WTC11 (cell line): ENCODE results near the gene MDH2. TPM values are rescaled to one million over a fixed set of nuclear protein-coding genes. Genes with fewer than 3 reads are reported as not detected.

Experiments used
- ATAC-seq: fragments of 200-7000 bp; cut with Tn5 transposase; 2 replicates; pipeline ENCODE4 v1.10.0; 2021; ENCODE audit warnings: mild to moderate bottlenecking, moderate library complexity
- CTCF ChIA-PET: fragments of 300-600 bp; sonication (Branson Sonifier 250); formaldehyde crosslinking; loops from one replicate; lab custom pipeline; 2021; ENCODE audit warnings: antibody characterized with exemption; lab: Charles Lee
- POLR2A ChIA-PET: fragments of 350-600 bp; sonication (Branson Sonifier 250); formaldehyde crosslinking; loops from one replicate; lab custom pipeline; 2021; ENCODE audit warnings: antibody characterized with exemption; lab: Charles Lee
- DNase-seq: peaks from one replicate; pipeline ENCODE4 v3.0.0; 2021; ENCODE audit warnings: low spot score
- H3K27ac Mint-ChIP-seq: 2 replicates; pipeline ENCODE4 v1.8.0; 2021; ENCODE audit warnings: mixed read lengths
- H3K27me3 Mint-ChIP-seq: 2 replicates; pipeline ENCODE4 v1.8.0; 2021; ENCODE audit warnings: low read depth, mild to moderate bottlenecking, moderate library complexity, mixed read lengths
- H3K36me3 Mint-ChIP-seq: 2 replicates; pipeline ENCODE4 v1.8.0; 2021; ENCODE audit warnings: mixed read lengths
- H3K4me1 Mint-ChIP-seq: 2 replicates; pipeline ENCODE4 v1.8.0; 2022; ENCODE audit warnings: mixed read lengths
- H3K4me3 Mint-ChIP-seq: 2 replicates; pipeline ENCODE4 v1.8.0; 2021; ENCODE audit warnings: mild to moderate bottlenecking, moderate library complexity, mixed read lengths
- H3K9me3 Mint-ChIP-seq: 2 replicates; pipeline ENCODE4 v1.8.0; 2021; ENCODE audit warnings: mixed read lengths
- CREM ChIP-seq: sonication (generic); formaldehyde crosslinking; IDR thresholded peaks from 2 replicates; pipeline ENCODE4 v1.8.1; 2022; ENCODE audit warnings: mild to moderate bottlenecking, missing genetic modification reagents, moderate library complexity
- FOXP1 ChIP-seq: sonication (generic); formaldehyde crosslinking; IDR thresholded peaks from 2 replicates; pipeline ENCODE4 v1.8.0; 2022; ENCODE audit warnings: missing genetic modification reagents, mild to moderate bottlenecking, moderate library complexity, borderline replicate concordance
- NR1H2 ChIP-seq: sonication (generic); formaldehyde crosslinking; IDR thresholded peaks from 2 replicates; pipeline ENCODE4 v1.9.0; 2021; ENCODE audit warnings: mild to moderate bottlenecking, moderate library complexity, missing genetic modification reagents
- TP53 ChIP-seq: sonication (generic); formaldehyde crosslinking; IDR thresholded peaks from 2 replicates; pipeline ENCODE4 v1.8.1; 2023; ENCODE audit warnings: mild to moderate bottlenecking, missing genetic modification reagents
- ZBTB21 ChIP-seq: sonication (generic); formaldehyde crosslinking; IDR thresholded peaks from 2 replicates; pipeline ENCODE4 v1.8.1; 2023; ENCODE audit warnings: mild to moderate bottlenecking, missing genetic modification reagents, borderline replicate concordance
- ZNF232 ChIP-seq: sonication (generic); formaldehyde crosslinking; IDR thresholded peaks from 2 replicates; pipeline ENCODE4 v1.8.0; 2022; ENCODE audit warnings: mild to moderate bottlenecking, missing genetic modification reagents
- ZNF396 ChIP-seq: fragments of 250-450 bp; sonication (Bioruptor Pico); IDR thresholded peaks from 2 replicates; pipeline ENCODE4 v1.8.0; 2021; ENCODE audit warnings: mild to moderate bottlenecking, moderate library complexity, borderline replicate concordance
- ZNF671 ChIP-seq: fragments of 250-450 bp; sonication (Bioruptor Pico); IDR thresholded peaks from 2 replicates; pipeline ENCODE4 v1.8.0; 2021; ENCODE audit warnings: mild to moderate bottlenecking
- total RNA-seq: library from RNA; stranded (reverse); gene quantifications from 3 replicates; pipeline ENCODE4 v1.2.3, GENCODE V29; 2021
- TF ChIP-seq, protein P1 (sequence below): sonication (generic); formaldehyde crosslinking; IDR thresholded peaks from 2 replicates; pipeline ENCODE4 v1.8.1; 2023; ENCODE audit warnings: mild to moderate bottlenecking, missing genetic modification reagents
- TF ChIP-seq, protein P2 (sequence below): sonication (generic); formaldehyde crosslinking; IDR thresholded peaks from 2 replicates; pipeline ENCODE4 v1.8.1; 2022; ENCODE audit warnings: low read depth, mild to moderate bottlenecking, moderate library complexity, missing genetic modification reagents, borderline replicate concordance
- TF ChIP-seq, protein P3 (sequence below): fragments of 250-450 bp; sonication (Bioruptor Pico); IDR thresholded peaks from 2 replicates; pipeline ENCODE4 v2.1.2; 2022; ENCODE audit warnings: mild to moderate bottlenecking, moderate library complexity
- TF ChIP-seq, protein P4 (sequence below): sonication (generic); formaldehyde crosslinking; IDR thresholded peaks from 2 replicates; pipeline ENCODE4 v1.8.1; 2023; ENCODE audit warnings: mild to moderate bottlenecking, missing genetic modification reagents
- TF ChIP-seq, protein P5 (sequence below): fragments of 250-450 bp; sonication (Bioruptor Pico); IDR thresholded peaks from 2 replicates; pipeline ENCODE4 v1.9.0; 2021; ENCODE audit warnings: mild to moderate bottlenecking, borderline replicate concordance
- TF ChIP-seq, protein P6 (sequence below): sonication (generic); formaldehyde crosslinking; IDR thresholded peaks from 2 replicates; pipeline ENCODE4 v1.8.0; 2022; ENCODE audit warnings: mild to moderate bottlenecking, missing genetic modification reagents
- TF ChIP-seq, protein P7 (sequence below): sonication (generic); formaldehyde crosslinking; IDR thresholded peaks from 2 replicates; pipeline ENCODE4 v1.8.1; 2022; ENCODE audit warnings: missing genetic modification reagents, borderline replicate concordance
- TF ChIP-seq, protein P8 (sequence below): sonication (generic); formaldehyde crosslinking; IDR thresholded peaks from 2 replicates; pipeline ENCODE4 v1.8.0; 2022; ENCODE audit warnings: mild to moderate bottlenecking, missing genetic modification reagents
- TF ChIP-seq, protein P9 (sequence below): sonication (generic); formaldehyde crosslinking; conservative IDR thresholded peaks from 2 replicates; pipeline ENCODE4 v1.8.1; 2023; ENCODE audit warnings: mild to moderate bottlenecking, low read depth, missing genetic modification reagents, moderate library complexity
- TF ChIP-seq, protein P10 (sequence below): fragments of 250-450 bp; sonication (Bioruptor Pico); IDR thresholded peaks from 2 replicates; pipeline ENCODE4 v1.9.0; 2021; ENCODE audit warnings: moderate library complexity, mild to moderate bottlenecking, inconsistent platforms, borderline replicate concordance

MDH2 gene
- total RNA-seq, 1 experiment from 2014 or later, result 333 TPM

DNA sequence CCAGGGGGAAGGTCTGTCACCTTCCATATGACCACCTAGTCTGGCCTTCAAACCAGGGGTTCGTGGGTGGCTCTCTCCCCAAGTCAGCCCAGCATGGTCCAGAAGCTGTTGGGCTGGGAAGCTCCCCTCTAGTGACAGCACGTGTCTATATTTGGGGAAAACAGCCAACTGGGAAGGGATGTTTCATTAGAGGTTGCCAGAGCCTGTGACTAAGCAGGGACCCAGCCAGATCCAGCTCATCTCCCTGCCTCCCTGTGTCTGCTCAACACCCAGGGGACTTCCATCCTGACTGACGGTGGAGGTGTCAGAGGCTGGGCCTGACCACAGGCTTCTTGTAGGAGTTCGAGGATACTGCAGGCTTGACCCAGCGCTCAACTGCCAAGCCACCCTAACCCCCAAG is 10.6 kb upstream of the MDH2 start (continued):
- TF ChIP-seq, protein P1, sequence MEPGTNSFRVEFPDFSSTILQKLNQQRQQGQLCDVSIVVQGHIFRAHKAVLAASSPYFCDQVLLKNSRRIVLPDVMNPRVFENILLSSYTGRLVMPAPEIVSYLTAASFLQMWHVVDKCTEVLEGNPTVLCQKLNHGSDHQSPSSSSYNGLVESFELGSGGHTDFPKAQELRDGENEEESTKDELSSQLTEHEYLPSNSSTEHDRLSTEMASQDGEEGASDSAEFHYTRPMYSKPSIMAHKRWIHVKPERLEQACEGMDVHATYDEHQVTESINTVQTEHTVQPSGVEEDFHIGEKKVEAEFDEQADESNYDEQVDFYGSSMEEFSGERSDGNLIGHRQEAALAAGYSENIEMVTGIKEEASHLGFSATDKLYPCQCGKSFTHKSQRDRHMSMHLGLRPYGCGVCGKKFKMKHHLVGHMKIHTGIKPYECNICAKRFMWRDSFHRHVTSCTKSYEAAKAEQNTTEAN (CRISPR knock-in tag), result no peak

DNA sequence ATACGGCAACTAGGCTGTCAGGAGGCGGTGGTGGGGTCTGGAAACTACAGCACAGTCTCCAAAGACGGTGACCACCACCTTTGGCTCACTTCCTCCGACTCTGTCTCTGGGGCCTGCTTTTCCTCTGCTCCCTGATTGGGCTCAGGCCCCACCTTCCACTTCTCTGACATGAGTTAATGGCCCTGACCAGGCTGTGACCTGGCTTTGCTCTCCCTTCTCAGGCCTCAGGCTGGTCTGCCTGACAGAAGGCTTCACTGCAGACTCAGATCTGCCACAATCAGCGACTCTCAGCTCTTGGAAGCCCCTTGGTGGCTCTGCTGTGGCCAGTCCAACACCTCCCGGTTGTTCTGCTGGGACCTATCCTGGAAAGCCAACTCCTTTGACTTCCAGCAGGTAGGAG is 7.8 kb upstream of the MDH2 start:
- CTCF ChIA-PET, result no interaction called here
- H3K4me3 Mint-ChIP-seq, result no peak overlapping the region
- DNase-seq (no peak), ATAC-seq (no peak)
- H3K36me3 Mint-ChIP-seq, result no peaks in the 10 kb centered on the region
- POLR2A ChIA-PET, result no interaction called here
- H3K9me3 Mint-ChIP-seq, result no peaks in the 10 kb centered on the region
- no peaks in the 10 kb centered on the region for H3K4me1 Mint-ChIP-seq
- H3K27ac Mint-ChIP-seq, result no peak overlapping the region; the same call in 1 of the 2 replicates
- no peaks in the 10 kb centered on the region for H3K27me3 Mint-ChIP-seq
- TF ChIP-seq NR1H2 (CRISPR knock-in tag) (no peak), CREM (CRISPR knock-in tag) (no peak), ZNF232 (CRISPR knock-in tag) (no peak), ZNF396 (no peak), ZNF671 (no peak), TP53 (CRISPR knock-in tag) (no peak), ZBTB21 (no peak), FOXP1 (CRISPR knock-in tag) (no peak)
- TF ChIP-seq, protein P2, sequence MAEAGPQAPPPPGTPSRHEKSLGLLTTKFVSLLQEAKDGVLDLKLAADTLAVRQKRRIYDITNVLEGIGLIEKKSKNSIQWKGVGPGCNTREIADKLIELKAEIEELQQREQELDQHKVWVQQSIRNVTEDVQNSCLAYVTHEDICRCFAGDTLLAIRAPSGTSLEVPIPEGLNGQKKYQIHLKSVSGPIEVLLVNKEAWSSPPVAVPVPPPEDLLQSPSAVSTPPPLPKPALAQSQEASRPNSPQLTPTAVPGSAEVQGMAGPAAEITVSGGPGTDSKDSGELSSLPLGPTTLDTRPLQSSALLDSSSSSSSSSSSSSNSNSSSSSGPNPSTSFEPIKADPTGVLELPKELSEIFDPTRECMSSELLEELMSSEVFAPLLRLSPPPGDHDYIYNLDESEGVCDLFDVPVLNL (CRISPR knock-in tag), result no peak
- TF ChIP-seq, protein P3, sequence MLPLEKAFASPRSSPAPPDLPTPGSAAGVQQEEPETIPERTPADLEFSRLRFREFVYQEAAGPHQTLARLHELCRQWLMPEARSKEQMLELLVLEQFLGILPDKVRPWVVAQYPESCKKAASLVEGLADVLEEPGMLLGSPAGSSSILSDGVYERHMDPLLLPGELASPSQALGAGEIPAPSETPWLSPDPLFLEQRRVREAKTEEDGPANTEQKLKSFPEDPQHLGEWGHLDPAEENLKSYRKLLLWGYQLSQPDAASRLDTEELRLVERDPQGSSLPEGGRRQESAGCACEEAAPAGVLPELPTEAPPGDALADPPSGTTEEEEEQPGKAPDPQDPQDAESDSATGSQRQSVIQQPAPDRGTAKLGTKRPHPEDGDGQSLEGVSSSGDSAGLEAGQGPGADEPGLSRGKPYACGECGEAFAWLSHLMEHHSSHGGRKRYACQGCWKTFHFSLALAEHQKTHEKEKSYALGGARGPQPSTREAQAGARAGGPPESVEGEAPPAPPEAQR (CRISPR knock-in tag), result no peak
- TF ChIP-seq, protein P4, sequence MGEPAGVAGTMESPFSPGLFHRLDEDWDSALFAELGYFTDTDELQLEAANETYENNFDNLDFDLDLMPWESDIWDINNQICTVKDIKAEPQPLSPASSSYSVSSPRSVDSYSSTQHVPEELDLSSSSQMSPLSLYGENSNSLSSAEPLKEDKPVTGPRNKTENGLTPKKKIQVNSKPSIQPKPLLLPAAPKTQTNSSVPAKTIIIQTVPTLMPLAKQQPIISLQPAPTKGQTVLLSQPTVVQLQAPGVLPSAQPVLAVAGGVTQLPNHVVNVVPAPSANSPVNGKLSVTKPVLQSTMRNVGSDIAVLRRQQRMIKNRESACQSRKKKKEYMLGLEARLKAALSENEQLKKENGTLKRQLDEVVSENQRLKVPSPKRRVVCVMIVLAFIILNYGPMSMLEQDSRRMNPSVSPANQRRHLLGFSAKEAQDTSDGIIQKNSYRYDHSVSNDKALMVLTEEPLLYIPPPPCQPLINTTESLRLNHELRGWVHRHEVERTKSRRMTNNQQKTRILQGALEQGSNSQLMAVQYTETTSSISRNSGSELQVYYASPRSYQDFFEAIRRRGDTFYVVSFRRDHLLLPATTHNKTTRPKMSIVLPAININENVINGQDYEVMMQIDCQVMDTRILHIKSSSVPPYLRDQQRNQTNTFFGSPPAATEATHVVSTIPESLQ (CRISPR knock-in tag), result no peak
- TF ChIP-seq, protein P5, sequence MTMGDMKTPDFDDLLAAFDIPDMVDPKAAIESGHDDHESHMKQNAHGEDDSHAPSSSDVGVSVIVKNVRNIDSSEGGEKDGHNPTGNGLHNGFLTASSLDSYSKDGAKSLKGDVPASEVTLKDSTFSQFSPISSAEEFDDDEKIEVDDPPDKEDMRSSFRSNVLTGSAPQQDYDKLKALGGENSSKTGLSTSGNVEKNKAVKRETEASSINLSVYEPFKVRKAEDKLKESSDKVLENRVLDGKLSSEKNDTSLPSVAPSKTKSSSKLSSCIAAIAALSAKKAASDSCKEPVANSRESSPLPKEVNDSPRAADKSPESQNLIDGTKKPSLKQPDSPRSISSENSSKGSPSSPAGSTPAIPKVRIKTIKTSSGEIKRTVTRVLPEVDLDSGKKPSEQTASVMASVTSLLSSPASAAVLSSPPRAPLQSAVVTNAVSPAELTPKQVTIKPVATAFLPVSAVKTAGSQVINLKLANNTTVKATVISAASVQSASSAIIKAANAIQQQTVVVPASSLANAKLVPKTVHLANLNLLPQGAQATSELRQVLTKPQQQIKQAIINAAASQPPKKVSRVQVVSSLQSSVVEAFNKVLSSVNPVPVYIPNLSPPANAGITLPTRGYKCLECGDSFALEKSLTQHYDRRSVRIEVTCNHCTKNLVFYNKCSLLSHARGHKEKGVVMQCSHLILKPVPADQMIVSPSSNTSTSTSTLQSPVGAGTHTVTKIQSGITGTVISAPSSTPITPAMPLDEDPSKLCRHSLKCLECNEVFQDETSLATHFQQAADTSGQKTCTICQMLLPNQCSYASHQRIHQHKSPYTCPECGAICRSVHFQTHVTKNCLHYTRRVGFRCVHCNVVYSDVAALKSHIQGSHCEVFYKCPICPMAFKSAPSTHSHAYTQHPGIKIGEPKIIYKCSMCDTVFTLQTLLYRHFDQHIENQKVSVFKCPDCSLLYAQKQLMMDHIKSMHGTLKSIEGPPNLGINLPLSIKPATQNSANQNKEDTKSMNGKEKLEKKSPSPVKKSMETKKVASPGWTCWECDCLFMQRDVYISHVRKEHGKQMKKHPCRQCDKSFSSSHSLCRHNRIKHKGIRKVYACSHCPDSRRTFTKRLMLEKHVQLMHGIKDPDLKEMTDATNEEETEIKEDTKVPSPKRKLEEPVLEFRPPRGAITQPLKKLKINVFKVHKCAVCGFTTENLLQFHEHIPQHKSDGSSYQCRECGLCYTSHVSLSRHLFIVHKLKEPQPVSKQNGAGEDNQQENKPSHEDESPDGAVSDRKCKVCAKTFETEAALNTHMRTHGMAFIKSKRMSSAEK (CRISPR knock-in tag), result no peak
- TF ChIP-seq, protein P6, sequence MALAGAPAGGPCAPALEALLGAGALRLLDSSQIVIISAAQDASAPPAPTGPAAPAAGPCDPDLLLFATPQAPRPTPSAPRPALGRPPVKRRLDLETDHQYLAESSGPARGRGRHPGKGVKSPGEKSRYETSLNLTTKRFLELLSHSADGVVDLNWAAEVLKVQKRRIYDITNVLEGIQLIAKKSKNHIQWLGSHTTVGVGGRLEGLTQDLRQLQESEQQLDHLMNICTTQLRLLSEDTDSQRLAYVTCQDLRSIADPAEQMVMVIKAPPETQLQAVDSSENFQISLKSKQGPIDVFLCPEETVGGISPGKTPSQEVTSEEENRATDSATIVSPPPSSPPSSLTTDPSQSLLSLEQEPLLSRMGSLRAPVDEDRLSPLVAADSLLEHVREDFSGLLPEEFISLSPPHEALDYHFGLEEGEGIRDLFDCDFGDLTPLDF (CRISPR knock-in tag), result no peak
- TF ChIP-seq, protein P7, sequence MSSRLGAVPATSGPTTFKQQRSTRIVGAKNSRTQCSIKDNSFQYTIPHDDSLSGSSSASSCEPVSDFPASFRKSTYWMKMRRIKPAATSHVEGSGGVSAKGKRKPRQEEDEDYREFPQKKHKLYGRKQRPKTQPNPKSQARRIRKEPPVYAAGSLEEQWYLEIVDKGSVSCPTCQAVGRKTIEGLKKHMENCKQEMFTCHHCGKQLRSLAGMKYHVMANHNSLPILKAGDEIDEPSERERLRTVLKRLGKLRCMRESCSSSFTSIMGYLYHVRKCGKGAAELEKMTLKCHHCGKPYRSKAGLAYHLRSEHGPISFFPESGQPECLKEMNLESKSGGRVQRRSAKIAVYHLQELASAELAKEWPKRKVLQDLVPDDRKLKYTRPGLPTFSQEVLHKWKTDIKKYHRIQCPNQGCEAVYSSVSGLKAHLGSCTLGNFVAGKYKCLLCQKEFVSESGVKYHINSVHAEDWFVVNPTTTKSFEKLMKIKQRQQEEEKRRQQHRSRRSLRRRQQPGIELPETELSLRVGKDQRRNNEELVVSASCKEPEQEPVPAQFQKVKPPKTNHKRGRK, result no peak
- TF ChIP-seq, protein P8, sequence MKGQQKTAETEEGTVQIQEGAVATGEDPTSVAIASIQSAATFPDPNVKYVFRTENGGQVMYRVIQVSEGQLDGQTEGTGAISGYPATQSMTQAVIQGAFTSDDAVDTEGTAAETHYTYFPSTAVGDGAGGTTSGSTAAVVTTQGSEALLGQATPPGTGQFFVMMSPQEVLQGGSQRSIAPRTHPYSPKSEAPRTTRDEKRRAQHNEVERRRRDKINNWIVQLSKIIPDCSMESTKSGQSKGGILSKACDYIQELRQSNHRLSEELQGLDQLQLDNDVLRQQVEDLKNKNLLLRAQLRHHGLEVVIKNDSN (CRISPR knock-in tag), result no peak
- TF ChIP-seq, protein P9, sequence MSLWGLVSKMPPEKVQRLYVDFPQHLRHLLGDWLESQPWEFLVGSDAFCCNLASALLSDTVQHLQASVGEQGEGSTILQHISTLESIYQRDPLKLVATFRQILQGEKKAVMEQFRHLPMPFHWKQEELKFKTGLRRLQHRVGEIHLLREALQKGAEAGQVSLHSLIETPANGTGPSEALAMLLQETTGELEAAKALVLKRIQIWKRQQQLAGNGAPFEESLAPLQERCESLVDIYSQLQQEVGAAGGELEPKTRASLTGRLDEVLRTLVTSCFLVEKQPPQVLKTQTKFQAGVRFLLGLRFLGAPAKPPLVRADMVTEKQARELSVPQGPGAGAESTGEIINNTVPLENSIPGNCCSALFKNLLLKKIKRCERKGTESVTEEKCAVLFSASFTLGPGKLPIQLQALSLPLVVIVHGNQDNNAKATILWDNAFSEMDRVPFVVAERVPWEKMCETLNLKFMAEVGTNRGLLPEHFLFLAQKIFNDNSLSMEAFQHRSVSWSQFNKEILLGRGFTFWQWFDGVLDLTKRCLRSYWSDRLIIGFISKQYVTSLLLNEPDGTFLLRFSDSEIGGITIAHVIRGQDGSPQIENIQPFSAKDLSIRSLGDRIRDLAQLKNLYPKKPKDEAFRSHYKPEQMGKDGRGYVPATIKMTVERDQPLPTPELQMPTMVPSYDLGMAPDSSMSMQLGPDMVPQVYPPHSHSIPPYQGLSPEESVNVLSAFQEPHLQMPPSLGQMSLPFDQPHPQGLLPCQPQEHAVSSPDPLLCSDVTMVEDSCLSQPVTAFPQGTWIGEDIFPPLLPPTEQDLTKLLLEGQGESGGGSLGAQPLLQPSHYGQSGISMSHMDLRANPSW (CRISPR knock-in tag), result no peak
- TF ChIP-seq, protein P10, sequence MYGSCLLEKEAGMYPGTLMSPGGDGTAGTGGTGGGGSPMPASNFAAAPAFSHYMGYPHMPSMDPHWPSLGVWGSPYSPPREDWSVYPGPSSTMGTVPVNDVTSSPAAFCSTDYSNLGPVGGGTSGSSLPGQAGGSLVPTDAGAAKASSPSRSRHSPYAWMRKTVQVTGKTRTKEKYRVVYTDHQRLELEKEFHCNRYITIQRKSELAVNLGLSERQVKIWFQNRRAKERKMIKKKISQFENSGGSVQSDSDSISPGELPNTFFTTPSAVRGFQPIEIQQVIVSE, result no peak
